ENCODE measurements around the gene EXOSC10. TPM values are rescaled to one million over a fixed set of nuclear protein-coding genes. Genes with fewer than 3 reads are reported as not detected.

Gene EXOSC10
- polyA plus RNA-seq, 2 of the 4 experiments (the other 2 are of a cell fraction): 45.4 to 76.9 TPM

DNA sequence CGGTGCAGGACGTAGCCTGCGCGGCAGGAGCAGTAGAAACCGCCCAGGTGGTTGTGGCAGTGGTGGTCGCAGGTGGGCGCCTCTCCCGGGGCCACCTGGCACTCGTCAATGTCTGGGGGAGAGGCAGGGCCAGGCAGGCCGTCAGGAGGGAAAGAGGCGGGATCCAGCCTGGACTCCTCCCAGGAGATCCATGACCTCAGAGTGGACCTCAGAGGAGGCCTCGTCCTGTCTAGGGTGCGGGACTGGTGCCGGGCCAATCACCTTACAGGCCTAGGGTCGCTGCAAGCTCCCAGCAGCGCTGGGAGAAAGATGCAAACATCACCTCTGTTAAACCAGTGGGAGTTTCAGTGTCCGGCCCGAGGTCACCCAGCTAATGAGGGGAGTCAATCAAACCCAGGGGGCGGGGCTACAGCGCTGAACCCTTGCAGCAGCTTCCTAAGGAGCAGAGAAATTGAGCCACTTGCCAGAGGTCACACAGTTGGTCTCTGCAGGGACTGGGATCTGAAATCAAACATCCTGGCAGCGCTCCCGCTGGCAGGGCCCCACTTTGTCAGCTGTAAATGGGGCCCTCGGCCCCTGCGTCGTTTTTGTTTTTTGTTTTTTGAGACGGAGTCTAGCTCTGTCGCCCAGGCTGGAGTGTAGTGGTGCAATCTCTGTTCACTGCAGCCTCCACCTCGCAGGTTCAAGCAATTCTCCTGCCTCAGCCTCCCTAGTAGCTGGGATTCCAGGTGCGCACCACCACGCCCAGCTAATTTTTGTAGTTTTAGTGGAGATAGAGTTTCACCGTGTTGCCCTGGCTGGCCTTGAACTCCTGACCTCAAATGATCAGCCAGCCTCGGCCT lies 54.0 kb downstream of the EXOSC10 start:
- peak; percentile 58 to 59; a peak in 5 of 6 replicates for ATAC-seq
- Histone ChIP-seq H3K4me3 (no peak overlapping the region), H3K4me1 (no peaks in the 10 kb centered on the region), H3K27ac (no peak overlapping the region), H3K4me2 (no peak overlapping the region), H3K9me3 (no peaks in the 10 kb centered on the region)
- no peak for TF ChIP-seq ZNF302 (CRISPR knock-in tag; IDR thresholded peaks at IDR 0.05)
- no peak for TF ChIP-seq HOXB5 (CRISPR knock-in tag; IDR thresholded peaks at IDR 0.05)
- no peak for TF ChIP-seq MAFK (IDR thresholded peaks at IDR 0.05; ENCODE audit: partially characterized antibody)
- TF ChIP-seq EHF (CRISPR knock-in tag; IDR thresholded peaks at IDR 0.05): no peak
- ChIA-PET CTCF (interaction anchor here (0.8 to 5.6 kb wide), 3 partner anchors 9 to 596 kb away, joined by 3 to 59 read pairs (median 3); no protein-coding TSS in a partner anchor), POLR2A (no interaction called here)
- WGBS (ENCODE audit: missing lambda C conversion rate): 89% methylated on average over 28 of the region's 32 CpGs
- no peak for DNase-seq (ENCODE audit: low read depth in 1 of 2, low spot score in 1 of 2)
- no peak for FAIRE-seq

DNA sequence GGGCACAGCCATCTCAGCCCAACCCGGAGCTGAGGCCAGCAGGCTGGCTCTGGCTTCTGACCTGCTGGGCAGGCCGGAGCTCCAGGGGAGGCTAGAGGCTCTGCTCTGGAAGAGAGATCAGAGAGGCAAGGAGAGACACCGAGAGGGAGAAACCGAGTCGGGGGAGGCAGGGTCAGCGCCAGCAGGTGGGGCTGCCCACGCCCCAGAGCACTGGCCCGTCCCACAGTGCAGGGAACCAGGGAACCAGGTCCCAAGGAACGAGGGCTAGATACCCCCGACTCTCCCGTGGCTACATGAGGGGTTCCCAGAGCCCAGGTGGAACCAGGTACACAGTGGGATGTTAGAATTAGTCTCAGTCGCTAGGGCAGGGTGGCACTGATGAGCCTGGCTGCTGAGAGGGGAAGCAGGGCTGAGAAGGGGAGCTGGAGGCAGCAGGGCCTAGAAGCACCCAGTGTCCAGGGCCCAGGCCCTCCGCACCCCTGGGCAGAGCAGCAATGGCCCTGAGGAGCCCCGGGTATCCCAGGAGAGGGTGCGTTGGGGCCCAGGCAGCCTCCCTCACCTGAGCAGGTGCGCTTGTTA lies 54.7 kb downstream of the EXOSC10 start:
- CTCF ChIA-PET: interaction anchor here (0.8 to 5.6 kb wide), 3 partner anchors 8 to 597 kb away, joined by 3 to 59 read pairs (median 3); no protein-coding TSS in a partner anchor
- Histone ChIP-seq H3K4me3 (no peak overlapping the region), H3K27ac (no peak overlapping the region), H3K9me3 (no peaks in the 10 kb centered on the region), H3K4me2 (no peak overlapping the region), H3K4me1 (no peaks in the 10 kb centered on the region)
- FAIRE-seq (no peak), DNase-seq (ENCODE audit: low read depth in 1 of 2, low spot score in 1 of 2) (no peak), ATAC-seq (peak; percentile 9 to 28; a peak in 3 of 6 replicates)
- 70% methylated on average over 13 of the region's 16 CpGs for WGBS (ENCODE audit: missing lambda C conversion rate)
- POLR2A ChIA-PET: no interaction called here
- TF ChIP-seq, protein P1, sequence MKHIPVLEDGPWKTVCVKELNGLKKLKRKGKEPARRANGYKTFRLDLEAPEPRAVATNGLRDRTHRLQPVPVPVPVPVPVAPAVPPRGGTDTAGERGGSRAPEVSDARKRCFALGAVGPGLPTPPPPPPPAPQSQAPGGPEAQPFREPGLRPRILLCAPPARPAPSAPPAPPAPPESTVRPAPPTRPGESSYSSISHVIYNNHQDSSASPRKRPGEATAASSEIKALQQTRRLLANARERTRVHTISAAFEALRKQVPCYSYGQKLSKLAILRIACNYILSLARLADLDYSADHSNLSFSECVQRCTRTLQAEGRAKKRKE (CRISPR knock-in tag; IDR thresholded peaks at IDR 0.05; ENCODE audit: low read depth): no peak
- TF ChIP-seq GATA3 (IDR thresholded peaks at IDR 0.05; ENCODE audit: borderline replicate concordance): no peak
- TF ChIP-seq, protein P2, sequence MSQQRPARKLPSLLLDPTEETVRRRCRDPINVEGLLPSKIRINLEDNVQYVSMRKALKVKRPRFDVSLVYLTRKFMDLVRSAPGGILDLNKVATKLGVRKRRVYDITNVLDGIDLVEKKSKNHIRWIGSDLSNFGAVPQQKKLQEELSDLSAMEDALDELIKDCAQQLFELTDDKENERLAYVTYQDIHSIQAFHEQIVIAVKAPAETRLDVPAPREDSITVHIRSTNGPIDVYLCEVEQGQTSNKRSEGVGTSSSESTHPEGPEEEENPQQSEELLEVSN (IDR thresholded peaks at IDR 0.05; ENCODE audit: borderline replicate concordance, low read depth): no peak
- no peak for TF ChIP-seq RCOR1 (IDR thresholded peaks at IDR 0.05; ENCODE audit: low read depth, low read length)
- TF ChIP-seq MAFK (IDR thresholded peaks at IDR 0.05; ENCODE audit: partially characterized antibody): no peak
- no peak for TF ChIP-seq FOSL2 (IDR thresholded peaks at IDR 0.05)
- no peak for TF ChIP-seq FOSL2 (CRISPR knock-in tag; IDR thresholded peaks at IDR 0.05)
- TF ChIP-seq CEBPB (IDR thresholded peaks at IDR 0.05): no peak
- no peak for TF ChIP-seq HOXB5 (CRISPR knock-in tag; IDR thresholded peaks at IDR 0.05)
- TF ChIP-seq ESRRA (IDR thresholded peaks at IDR 0.05; ENCODE audit: borderline replicate concordance, low read length): no peak
- no peak for TF ChIP-seq TFCP2L1 (CRISPR knock-in tag; IDR thresholded peaks at IDR 0.05)
- TF ChIP-seq HOXA7 (CRISPR knock-in tag; IDR thresholded peaks at IDR 0.05): no peak
- no peak for TF ChIP-seq RARB (CRISPR knock-in tag; IDR thresholded peaks at IDR 0.05)
- no peak for TF ChIP-seq RAD21 (conservative IDR thresholded peaks at IDR 0.05 in 1 of 2, IDR thresholded peaks at IDR 0.05 in 1 of 2)
- TF ChIP-seq, protein P3, sequence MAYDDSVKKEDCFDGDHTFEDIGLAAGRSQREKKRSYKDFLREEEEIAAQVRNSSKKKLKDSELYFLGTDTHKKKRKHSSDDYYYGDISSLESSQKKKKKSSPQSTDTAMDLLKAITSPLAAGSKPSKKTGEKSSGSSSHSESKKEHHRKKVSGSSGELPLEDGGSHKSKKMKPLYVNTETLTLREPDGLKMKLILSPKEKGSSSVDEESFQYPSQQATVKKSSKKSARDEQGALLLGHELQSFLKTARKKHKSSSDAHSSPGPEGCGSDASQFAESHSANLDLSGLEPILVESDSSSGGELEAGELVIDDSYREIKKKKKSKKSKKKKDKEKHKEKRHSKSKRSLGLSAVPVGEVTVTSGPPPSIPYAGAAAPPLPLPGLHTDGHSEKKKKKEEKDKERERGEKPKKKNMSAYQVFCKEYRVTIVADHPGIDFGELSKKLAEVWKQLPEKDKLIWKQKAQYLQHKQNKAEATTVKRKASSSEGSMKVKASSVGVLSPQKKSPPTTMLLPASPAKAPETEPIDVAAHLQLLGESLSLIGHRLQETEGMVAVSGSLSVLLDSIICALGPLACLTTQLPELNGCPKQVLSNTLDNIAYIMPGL (CRISPR knock-in tag; IDR thresholded peaks at IDR 0.05; ENCODE audit: borderline replicate concordance): no peak
- TF ChIP-seq SREBF2 (IDR thresholded peaks at IDR 0.05): no peak
- no peak for TF ChIP-seq POLR2A (IDR thresholded peaks at IDR 0.05; ENCODE audit: low read length)
- no peak for TF ChIP-seq RFX5 (IDR thresholded peaks at IDR 0.05)
- TF ChIP-seq, protein P4, sequence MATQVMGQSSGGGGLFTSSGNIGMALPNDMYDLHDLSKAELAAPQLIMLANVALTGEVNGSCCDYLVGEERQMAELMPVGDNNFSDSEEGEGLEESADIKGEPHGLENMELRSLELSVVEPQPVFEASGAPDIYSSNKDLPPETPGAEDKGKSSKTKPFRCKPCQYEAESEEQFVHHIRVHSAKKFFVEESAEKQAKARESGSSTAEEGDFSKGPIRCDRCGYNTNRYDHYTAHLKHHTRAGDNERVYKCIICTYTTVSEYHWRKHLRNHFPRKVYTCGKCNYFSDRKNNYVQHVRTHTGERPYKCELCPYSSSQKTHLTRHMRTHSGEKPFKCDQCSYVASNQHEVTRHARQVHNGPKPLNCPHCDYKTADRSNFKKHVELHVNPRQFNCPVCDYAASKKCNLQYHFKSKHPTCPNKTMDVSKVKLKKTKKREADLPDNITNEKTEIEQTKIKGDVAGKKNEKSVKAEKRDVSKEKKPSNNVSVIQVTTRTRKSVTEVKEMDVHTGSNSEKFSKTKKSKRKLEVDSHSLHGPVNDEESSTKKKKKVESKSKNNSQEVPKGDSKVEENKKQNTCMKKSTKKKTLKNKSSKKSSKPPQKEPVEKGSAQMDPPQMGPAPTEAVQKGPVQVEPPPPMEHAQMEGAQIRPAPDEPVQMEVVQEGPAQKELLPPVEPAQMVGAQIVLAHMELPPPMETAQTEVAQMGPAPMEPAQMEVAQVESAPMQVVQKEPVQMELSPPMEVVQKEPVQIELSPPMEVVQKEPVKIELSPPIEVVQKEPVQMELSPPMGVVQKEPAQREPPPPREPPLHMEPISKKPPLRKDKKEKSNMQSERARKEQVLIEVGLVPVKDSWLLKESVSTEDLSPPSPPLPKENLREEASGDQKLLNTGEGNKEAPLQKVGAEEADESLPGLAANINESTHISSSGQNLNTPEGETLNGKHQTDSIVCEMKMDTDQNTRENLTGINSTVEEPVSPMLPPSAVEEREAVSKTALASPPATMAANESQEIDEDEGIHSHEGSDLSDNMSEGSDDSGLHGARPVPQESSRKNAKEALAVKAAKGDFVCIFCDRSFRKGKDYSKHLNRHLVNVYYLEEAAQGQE (IDR thresholded peaks at IDR 0.05): no peak

Data from A549 (cell line).